ENCODE data around the gene QRICH1.

- TF ChIP-seq CTCF (IDR thresholded peaks at IDR 0.05; ENCODE audit: low read depth, low read length, poor library complexity, severe bottlenecking) (no peak), EZH2phosphoT487 (IDR thresholded peaks at IDR 0.05; ENCODE audit: borderline replicate concordance, low read length) (no peak)
Observed at GRCh38 chr3:49032646-49033304, 61.1 kb downstream of the QRICH1 start.

All from DOHH2 (cell line).